Esophagus (tissue), 2 donors: Measurements from ENCODE around the gene PCBP3. TPM values are rescaled to one million over a fixed set of nuclear protein-coding genes. Genes with fewer than 3 reads are reported as not detected.
"Not testable (repeated sequence)": the region's sequence is repeated elsewhere in the genome, so short reads cannot be mapped to it uniquely, and the experiment has no call there.

Experiments used
- H3K27ac ChIP-seq, 2 donors: one replicate each; pipeline ENCODE4 v1.5.1; 2013; ENCODE audit warnings: low read depth in 2 of 2, mild to moderate bottlenecking in 2 of 2, inconsistent platforms in 1 of 2, low read length in 1 of 2, moderate library complexity in 1 of 2
- H3K27me3 ChIP-seq, 2 donors: one replicate each; pipeline ENCODE4 v1.6.1; 2013; ENCODE audit warnings: low read length in 2 of 2, control low read depth in 1 of 2, mild to moderate bottlenecking in 1 of 2; ENCODE audit not compliant: insufficient read depth in 2 of 2, control insufficient read depth in 1 of 2
- H3K36me3 ChIP-seq, 2 donors: one replicate each; pipeline ENCODE4 v1.6.1; 2013; ENCODE audit warnings: low read length in 1 of 2; ENCODE audit not compliant: control insufficient read depth in 2 of 2, insufficient read depth in 2 of 2
- H3K4me1 ChIP-seq, 2 donors: one replicate each; pipeline ENCODE4 v1.6.1; 2013; ENCODE audit warnings: low read length in 1 of 2; ENCODE audit not compliant: control insufficient read depth in 2 of 2, insufficient read depth in 2 of 2
- H3K4me3 ChIP-seq, 2 donors: one replicate each; pipeline ENCODE4 v1.5.1; 2013; ENCODE audit warnings: low read length in 2 of 2, mild to moderate bottlenecking in 2 of 2, low read depth in 1 of 2, moderate library complexity in 1 of 2
- H3K9me3 ChIP-seq, 2 donors: one replicate each; pipeline ENCODE4 v1.6.1; 2013; ENCODE audit warnings: mild to moderate bottlenecking in 2 of 2, low read depth in 1 of 2, low read length in 1 of 2, moderate library complexity in 1 of 2; ENCODE audit not compliant: control insufficient read depth in 2 of 2, insufficient read depth in 1 of 2
- WGBS, 2 donors: extraction: QIAGEN DNeasy Blood & Tissue Kit; methylation state at CpG; one replicate each; pipeline ENCODE4 v1.1.7; 2013; 5-methylcytosine and 5-hydroxymethylcytosine counted together
- polyA plus RNA-seq, 2 donors: library from polyadenylated mRNA; stranded (reverse); fragments of 200-250 nt; gene quantifications; one replicate each; pipeline ENCODE4 v1.2.3, GENCODE V29; 2013
- donor health status: healthy with polysubstance abuse.
- donor health status: Bipolar disorder and iron deficiency.

PCBP3 gene
- polyA plus RNA-seq, 2 donors = 0.24 to 0.67 TPM

DNA sequence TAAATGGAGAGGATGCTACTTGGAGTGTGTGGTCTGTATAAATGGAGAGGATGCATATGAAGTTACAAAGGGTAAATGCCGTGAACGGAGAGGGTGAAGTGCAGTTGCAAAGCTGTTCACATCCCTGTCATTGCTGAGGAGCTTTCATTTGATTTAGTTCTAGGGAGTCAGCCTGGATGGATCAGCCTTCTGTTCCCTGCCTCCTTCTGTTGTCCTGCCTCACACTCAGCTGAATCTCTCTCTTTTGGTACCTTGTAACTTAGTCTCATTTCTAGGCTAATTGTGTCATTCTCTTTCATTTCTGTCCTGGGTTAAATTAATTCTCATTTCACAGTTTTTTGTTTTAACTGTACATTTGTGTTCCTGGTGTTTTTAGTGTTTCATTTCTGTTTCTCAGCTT lies 204.8 kb downstream of the PCBP3 start:
- H3K27ac ChIP-seq = no peak overlapping the region
- H3K36me3 ChIP-seq = no peaks in the 10 kb centered on the region
- WGBS, 2 donors = 88 to 92% methylated on average over 2 of the region's 2 CpGs
- no peaks in the 10 kb centered on the region for H3K4me1 ChIP-seq
- no peak overlapping the region for H3K4me3 ChIP-seq
- no peaks in the 10 kb centered on the region for H3K27me3 ChIP-seq
- H3K9me3 ChIP-seq = no peaks in the 10 kb centered on the region

DNA sequence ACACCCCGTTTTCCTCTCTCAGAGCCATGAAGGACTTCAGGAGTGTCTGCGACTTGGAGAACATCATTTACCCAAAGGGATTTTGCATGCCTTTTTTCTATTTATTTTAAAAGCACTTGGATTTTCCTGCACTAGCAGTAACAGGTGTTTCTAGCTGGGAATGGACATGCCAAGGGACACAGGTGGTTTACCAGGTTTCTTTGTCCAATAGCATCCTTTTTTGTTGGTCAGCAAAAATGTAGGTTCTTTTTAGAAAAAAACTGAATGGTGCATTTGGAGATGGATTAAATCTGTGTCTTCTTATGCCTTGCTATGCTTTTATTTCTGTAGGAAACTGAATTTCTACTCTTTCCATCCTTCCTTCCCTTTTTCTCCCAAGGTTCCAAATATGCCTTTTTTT lies 205.3 kb downstream of the PCBP3 start:
- Histone ChIP-seq H3K36me3 (no peaks in the 10 kb centered on the region), H3K4me1 (no peaks in the 10 kb centered on the region), H3K27ac (no peak overlapping the region), H3K27me3 (no peaks in the 10 kb centered on the region), H3K9me3 (no peaks in the 10 kb centered on the region), H3K4me3 (no peak overlapping the region)
- 71 to 81% methylated on average over 2 of the region's 2 CpGs for whole genome bisulfite sequencing, 2 donors

DNA sequence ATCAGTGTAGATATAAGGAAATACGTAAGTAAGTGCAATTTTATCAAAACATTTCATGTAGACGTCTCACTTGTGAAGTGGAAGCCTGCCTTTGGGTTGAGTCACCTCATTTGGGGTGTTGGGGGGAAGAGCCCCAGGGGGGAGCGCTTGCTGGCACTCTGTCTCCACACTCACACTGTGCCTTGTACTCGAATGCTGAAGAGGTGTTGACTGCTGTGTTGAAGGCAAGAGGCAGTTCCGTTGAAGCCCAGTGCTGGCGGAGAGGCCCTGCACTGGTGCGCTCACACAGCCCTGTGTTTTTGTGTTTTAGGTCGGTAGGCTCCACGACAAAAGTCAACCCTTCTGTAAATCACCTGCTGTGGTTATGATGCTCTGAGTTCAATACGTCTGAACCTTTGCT lies 206.1 kb downstream of the PCBP3 start:
- Histone ChIP-seq H3K36me3 (no peaks in the 10 kb centered on the region), H3K4me1 (no peaks in the 10 kb centered on the region), H3K9me3 (no peaks in the 10 kb centered on the region), H3K27me3 (no peaks in the 10 kb centered on the region), H3K4me3 (no peak overlapping the region), H3K27ac (no peak overlapping the region)
- WGBS, 2 donors = 80 to 84% methylated on average over 10 of the region's 10 CpGs

DNA sequence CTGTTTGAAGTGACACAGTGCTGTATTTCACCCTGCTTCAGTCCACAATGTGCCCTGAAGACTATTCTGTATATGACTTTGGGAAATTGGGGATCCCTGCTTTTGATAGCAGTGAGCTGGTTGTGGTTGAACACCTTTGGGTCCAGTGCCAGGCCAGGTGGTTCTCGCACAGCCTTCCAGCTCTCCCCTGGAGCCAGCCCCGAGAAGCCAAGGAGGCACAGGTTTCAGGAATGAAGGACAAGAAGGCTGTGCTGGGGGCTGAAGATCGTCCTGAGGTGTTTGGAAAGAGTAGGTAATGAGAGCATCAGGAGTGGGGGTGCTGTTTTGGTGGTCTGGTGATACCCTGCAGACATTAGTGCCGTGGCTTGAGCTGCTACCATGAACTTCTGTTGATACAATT lies 206.7 kb downstream of the PCBP3 start:
- Histone ChIP-seq H3K4me1 (no peaks in the 10 kb centered on the region), H3K4me3 (no peak overlapping the region), H3K36me3 (no peaks in the 10 kb centered on the region), H3K9me3 (no peaks in the 10 kb centered on the region), H3K27me3 (no peaks in the 10 kb centered on the region), H3K27ac (no peak overlapping the region)
- WGBS, 2 donors = 72 to 75% methylated on average over 4 of the region's 4 CpGs

DNA sequence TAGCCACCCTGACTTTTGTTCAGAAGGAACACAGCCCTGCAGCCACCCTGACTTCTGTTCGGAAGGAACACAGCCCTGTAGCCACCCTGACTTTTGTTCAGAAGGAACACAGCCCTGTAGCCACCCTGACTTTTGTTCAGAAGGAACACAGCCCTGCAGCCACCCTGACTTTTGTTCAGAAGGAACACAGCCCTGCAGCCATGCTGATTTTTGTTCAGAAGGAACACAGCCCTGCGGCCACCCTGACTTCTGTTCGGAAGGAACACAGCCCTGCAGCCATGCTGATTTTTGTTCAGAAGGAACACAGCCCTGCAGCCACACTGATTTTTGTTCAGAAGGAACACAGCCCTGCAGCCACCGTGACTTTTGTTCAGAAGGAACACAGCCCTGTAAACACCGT lies 208.9 kb downstream of the PCBP3 start:
- 73 to 77% methylated on average over 5 of the region's 5 CpGs for WGBS, 2 donors

DNA sequence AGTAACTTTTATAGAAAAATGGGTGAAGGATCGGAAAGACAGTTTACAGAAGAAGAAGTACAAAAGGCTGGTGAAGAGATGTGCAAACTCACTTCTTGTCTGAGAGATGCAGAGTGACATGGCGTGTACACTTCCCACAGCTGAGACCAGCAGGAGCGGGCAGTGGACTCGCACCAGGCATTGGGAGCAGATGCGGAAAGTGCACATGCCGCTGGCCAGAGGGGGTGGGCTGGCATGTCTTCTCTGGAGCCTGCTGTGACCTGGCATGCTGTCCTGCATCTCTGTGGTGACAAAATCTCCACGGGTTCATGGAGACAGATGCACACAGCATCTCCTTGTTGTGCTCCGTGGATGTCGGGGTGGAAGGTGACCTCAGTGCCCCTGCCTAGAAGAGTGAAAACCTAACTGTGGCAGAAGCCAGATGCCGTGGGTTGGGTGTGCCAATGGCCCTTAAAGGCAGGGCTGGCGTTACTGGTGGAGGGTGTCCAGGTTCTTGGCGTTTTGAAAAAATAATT lies 209.4 kb downstream of the PCBP3 start:
- no peaks in the 10 kb centered on the region for H3K27me3 ChIP-seq
- no peaks in the 10 kb centered on the region for H3K36me3 ChIP-seq
- WGBS, 2 donors = 79 to 81% methylated on average over 12 of the region's 12 CpGs
- no peak overlapping the region for H3K4me3 ChIP-seq
- H3K27ac ChIP-seq = no peak overlapping the region
- H3K4me1 ChIP-seq = no peaks in the 10 kb centered on the region
- H3K9me3 ChIP-seq = no peaks in the 10 kb centered on the region

More for the DNA sequence above, 208.9 kb downstream of the PCBP3 start:
- H3K36me3 ChIP-seq, H3K27ac ChIP-seq, H3K9me3 ChIP-seq, H3K4me1 ChIP-seq, H3K27me3 ChIP-seq, H3K4me3 ChIP-seq: not testable (repeated sequence)

DNA sequence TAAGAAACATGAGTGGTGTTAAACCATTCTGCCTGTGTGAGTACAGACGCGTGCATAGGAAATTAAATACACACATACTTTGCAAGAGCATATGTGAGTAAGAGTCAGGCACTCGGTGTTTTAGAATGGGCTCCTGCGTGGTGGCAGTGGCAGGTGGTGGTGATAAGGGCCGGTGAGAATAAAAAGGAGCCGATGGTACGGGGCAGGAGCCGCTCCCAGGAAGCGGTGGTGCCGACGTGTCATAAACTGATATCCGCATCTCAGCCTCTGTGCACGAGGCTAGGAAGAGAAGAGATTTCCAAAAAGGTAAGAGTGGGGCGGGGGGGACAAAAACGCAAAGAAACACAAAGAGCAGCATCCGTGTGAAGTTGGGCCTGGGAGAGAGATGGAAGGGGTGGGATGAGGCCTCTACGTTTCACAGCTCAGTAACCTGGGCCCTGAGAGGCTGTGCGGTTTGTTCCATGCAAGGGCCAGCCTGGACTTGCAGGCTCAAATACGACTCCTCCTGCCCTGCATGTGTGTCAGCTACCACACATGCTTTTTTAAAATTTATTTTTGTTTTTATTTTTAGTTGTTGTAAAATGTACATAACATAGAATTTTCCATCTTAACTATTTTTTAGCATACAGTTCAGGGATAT lies 210.3 kb downstream of the PCBP3 start:
- WGBS, 2 donors = 67 to 73% methylated on average over 19 of the region's 19 CpGs
- Histone ChIP-seq H3K9me3 (no peaks in the 10 kb centered on the region), H3K36me3 (no peaks in the 10 kb centered on the region), H3K27me3 (no peaks in the 10 kb centered on the region), H3K27ac (no peak overlapping the region), H3K4me1 (no peaks in the 10 kb centered on the region), H3K4me3 (no peak overlapping the region)

DNA sequence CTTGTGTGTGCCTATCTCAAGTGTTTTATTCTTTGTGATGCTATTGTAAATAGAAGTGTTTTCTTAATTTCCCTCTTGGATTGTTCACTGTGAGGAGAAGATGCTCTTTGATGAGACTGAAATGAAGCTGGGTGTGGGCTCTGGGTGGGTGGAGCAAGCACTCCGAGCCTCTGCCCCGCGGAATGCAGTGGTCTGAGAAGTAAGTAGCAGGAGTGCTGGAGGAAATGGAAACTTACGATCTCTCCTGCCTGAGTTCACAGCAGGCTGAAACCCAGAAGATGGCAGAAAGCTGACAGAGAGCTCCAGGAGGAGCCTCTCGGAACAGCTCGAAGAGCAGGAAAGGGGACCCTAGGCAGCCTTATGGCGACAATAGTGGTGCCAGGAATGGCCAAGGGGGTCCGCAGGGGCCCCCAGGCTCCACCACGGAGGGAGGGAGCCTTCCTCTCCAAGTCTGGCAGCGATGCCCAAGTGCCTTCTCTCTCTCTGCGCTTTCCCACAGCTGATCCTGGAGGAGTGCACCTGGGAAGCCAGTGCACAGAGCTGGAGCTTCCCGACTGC lies 211.2 kb downstream of the PCBP3 start:
- H3K4me1 ChIP-seq = no peaks in the 10 kb centered on the region
- no peaks in the 10 kb centered on the region for H3K9me3 ChIP-seq
- no peaks in the 10 kb centered on the region for H3K27me3 ChIP-seq
- no peak overlapping the region for H3K4me3 ChIP-seq
- WGBS, 2 donors = 51 to 64% methylated on average over 11 to 12 of the region's 12 CpGs
- H3K36me3 ChIP-seq = no peaks in the 10 kb centered on the region
- H3K27ac ChIP-seq = no peak overlapping the region

DNA sequence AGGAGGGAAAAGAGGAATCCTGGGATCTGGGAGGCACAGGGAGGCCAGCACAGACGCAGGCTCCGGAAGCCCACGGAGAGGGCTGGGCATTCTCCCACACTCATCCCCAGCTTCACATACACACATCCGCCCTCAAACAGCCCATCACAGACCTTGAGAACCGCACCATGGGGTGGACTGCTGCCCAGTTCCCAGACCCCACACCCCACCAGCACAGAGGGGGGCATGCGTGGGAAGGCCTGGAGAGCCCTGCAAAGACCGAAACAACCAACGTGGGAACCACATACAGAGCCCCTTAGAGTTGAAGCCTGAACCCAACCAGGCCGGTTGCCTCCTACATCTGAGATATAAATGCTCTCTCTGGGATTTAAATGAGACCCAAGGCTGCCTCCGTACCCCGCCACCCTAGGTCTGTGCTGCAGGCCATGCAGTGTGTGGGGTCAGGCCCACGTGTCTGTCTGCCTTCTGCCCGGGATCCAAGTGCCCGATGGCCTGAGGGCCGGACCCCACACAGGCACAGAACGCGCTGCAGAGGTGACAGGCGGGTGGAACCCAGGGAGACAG lies 211.8 kb downstream of the PCBP3 start:
- no peaks in the 10 kb centered on the region for H3K36me3 ChIP-seq
- no peaks in the 10 kb centered on the region for H3K27me3 ChIP-seq
- H3K4me1 ChIP-seq = no peaks in the 10 kb centered on the region
- 86 to 89% methylated on average over 18 of the region's 18 CpGs for WGBS, 2 donors
- no peak overlapping the region for H3K27ac ChIP-seq
- no peak overlapping the region for H3K4me3 ChIP-seq
- no peaks in the 10 kb centered on the region for H3K9me3 ChIP-seq

DNA sequence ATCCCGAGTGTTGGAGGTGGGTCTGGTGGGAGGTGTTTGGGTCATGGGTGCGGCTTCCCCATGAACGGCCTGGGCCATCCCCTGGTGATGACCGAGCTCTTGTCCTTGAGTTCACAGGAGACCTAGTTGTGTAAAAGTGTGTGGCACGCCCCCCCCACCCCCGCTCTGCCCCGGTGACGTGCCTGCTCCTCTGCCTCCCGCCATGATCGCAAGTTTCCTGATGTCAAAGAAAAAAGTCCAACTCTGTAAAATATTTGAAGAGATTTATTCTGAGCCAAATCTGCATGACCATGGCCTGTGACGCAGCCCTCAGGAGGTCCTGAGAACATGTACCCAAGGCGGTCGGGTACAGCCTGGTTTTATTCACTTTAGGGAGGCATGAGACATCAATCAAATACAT lies 212.9 kb downstream of the PCBP3 start:
- Histone ChIP-seq H3K27ac (no peak overlapping the region), H3K4me1 (no peaks in the 10 kb centered on the region), H3K36me3 (no peaks in the 10 kb centered on the region), H3K27me3 (no peaks in the 10 kb centered on the region), H3K4me3 (no peak overlapping the region), H3K9me3 (no peaks in the 10 kb centered on the region)
- WGBS, 2 donors = 85 to 90% methylated on average over 13 of the region's 13 CpGs
